ENCODE measurements around the gene RGS6.

RGS6 gene

DNA sequence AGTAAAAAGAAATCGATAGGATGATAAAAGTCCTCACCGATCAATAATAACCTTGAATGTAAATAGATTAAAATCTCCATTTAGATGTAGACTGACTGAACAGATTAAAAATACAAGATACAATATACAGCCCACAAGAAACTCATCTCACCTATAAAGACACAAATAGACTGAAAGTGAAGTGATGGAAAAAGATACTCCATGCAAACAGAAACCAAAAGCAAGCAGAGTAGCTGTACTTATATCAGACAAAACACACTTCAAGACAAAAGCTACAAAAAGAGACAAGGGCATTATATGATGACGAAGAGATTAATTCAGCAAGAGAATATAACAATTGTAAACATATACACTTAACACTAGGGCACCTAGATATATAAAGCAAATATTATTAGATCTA lies 444.8 kb downstream of the RGS6 start:
- Histone ChIP-seq H3K9ac (ENCODE audit: low read length) (no peak overlapping the region), H2BK5ac (ENCODE audit: low read depth, low read length, poor library complexity, severe bottlenecking) (no peak overlapping the region), H3K18ac (ENCODE audit: low read depth in 1 of 2, low read length in 2 of 2) (no peak overlapping the region), H4K8ac (ENCODE audit: low read length) (no peak overlapping the region), H3K27me3 (ENCODE audit: control insufficient read depth in 1 of 2, insufficient read depth in 1 of 2, low read length in 2 of 2) (no peaks in the 10 kb centered on the region), H3K4me2 (ENCODE audit: low read length, poor library complexity, severe bottlenecking) (no peak overlapping the region), H3K4ac (ENCODE audit: low read depth in 1 of 2, low read length in 2 of 2) (no peak overlapping the region), H3K27ac (ENCODE audit: low read length, poor library complexity, severe bottlenecking) (no peak overlapping the region), H2BK12ac (ENCODE audit: low read length in 2 of 2) (no peak overlapping the region), H3K4me3 (ENCODE audit: insufficient read depth in 1 of 2, low read depth in 1 of 2, low read length in 2 of 2) (no peak overlapping the region), H4K91ac (ENCODE audit: low read length) (no peak overlapping the region), H2BK15ac (ENCODE audit: low read depth, poor library complexity, severe bottlenecking) (no peak overlapping the region), H2BK120ac (ENCODE audit: low read depth, low read length) (no peak overlapping the region), H3K14ac (ENCODE audit: low read length in 2 of 2) (no peak overlapping the region), H3K23ac (ENCODE audit: low read length in 2 of 2) (no peak overlapping the region), H2AFZ (ENCODE audit: low read depth, low read length) (no peak overlapping the region), H3K4me1 (ENCODE audit: control insufficient read depth, insufficient read depth, low read depth, low read length) (no peaks in the 10 kb centered on the region), H3K9me3 (ENCODE audit: control insufficient read depth, low read length) (peaks cover 6% of the 10 kb centered on the region), H2AK5ac (ENCODE audit: low read length, severe bottlenecking) (no peak overlapping the region), H3K79me1 (replicated peaks; ENCODE audit: low read length, poor library complexity, severe bottlenecking) (no peaks in the 10 kb centered on the region), H3K36me3 (ENCODE audit: control insufficient read depth in 1 of 2, insufficient read depth in 2 of 2, low read depth in 1 of 2, low read length in 2 of 2) (no peaks in the 10 kb centered on the region)
- no peak for DNase-seq
- no CpG with 5 or more reads among the region's 3 CpGs for WGBS

DNA sequence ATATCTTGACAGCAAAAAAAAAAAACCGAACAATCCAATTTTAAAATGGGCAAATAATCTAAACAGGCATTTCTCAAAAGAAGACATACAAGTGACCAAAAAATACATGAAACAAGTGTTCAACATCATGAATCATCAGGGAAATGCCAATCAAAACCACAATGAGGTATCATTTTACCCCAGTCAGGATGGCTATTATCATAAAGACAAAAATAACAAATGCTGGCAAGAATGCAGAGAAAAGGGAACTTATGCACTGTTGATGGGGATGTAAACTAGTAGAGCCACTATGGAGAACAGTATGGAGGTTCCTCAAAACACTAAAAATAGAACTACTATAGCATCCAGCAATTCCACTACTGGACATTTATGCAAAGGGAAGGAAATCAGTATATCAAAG lies 448.2 kb downstream of the RGS6 start:
- H3K9me3 ChIP-seq (ENCODE audit: control insufficient read depth, low read length): peaks cover 6% of the 10 kb centered on the region
- no peaks in the 10 kb centered on the region for H3K79me1 ChIP-seq (replicated peaks; ENCODE audit: low read length, poor library complexity, severe bottlenecking)
- no peak overlapping the region for H2BK12ac ChIP-seq (ENCODE audit: low read length in 2 of 2)
- H3K9ac ChIP-seq (ENCODE audit: low read length): no peak overlapping the region
- H3K27me3 ChIP-seq (ENCODE audit: control insufficient read depth in 1 of 2, insufficient read depth in 1 of 2, low read length in 2 of 2): no peaks in the 10 kb centered on the region
- no peak overlapping the region for H2AFZ ChIP-seq (ENCODE audit: low read depth, low read length)
- H2BK5ac ChIP-seq (ENCODE audit: low read depth, low read length, poor library complexity, severe bottlenecking): no peak overlapping the region
- no peak overlapping the region for H3K23ac ChIP-seq (ENCODE audit: low read length in 2 of 2)
- no peak overlapping the region for H3K27ac ChIP-seq (ENCODE audit: low read length, poor library complexity, severe bottlenecking)
- WGBS: 85% methylated on average over 1 of the region's 1 CpG
- no peak for DNase-seq
- no peaks in the 10 kb centered on the region for H3K36me3 ChIP-seq (ENCODE audit: control insufficient read depth in 1 of 2, insufficient read depth in 2 of 2, low read depth in 1 of 2, low read length in 2 of 2)
- no peak overlapping the region for H2BK120ac ChIP-seq (ENCODE audit: low read depth, low read length)
- H3K4me1 ChIP-seq (ENCODE audit: control insufficient read depth, insufficient read depth, low read depth, low read length): no peaks in the 10 kb centered on the region
- H4K91ac ChIP-seq (ENCODE audit: low read length): no peak overlapping the region
- H3K14ac ChIP-seq (ENCODE audit: low read length in 2 of 2): no peak overlapping the region
- no peak overlapping the region for H3K4me3 ChIP-seq (ENCODE audit: insufficient read depth in 1 of 2, low read depth in 1 of 2, low read length in 2 of 2)
- H4K8ac ChIP-seq (ENCODE audit: low read length): no peak overlapping the region
- no peak overlapping the region for H3K4me2 ChIP-seq (ENCODE audit: low read length, poor library complexity, severe bottlenecking)
- no peak overlapping the region for H2AK5ac ChIP-seq (ENCODE audit: low read length, severe bottlenecking)
- H3K18ac ChIP-seq (ENCODE audit: low read depth in 1 of 2, low read length in 2 of 2): no peak overlapping the region
- no peak overlapping the region for H2BK15ac ChIP-seq (ENCODE audit: low read depth, poor library complexity, severe bottlenecking)
- no peak overlapping the region for H3K4ac ChIP-seq (ENCODE audit: low read depth in 1 of 2, low read length in 2 of 2)

DNA sequence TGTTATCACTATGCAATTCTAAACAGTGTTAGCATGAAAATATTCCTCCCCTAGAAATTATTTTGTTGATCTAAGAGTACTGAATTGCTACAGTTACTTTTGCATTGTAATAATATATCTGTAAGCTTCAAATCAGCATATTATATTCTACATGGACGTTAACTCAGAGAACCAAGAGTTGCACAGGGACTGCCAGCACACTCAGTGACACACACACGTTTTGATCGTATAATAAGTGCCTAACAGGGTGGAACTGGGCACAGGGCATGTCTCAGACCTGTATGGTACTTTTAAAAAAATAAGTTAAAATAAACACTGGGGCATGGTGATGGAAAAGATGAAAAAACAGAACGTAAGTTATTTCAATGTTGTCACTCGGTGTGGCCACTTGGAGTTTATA lies 451.6 kb downstream of the RGS6 start:
- Histone ChIP-seq H2BK12ac (ENCODE audit: low read length in 2 of 2) (no peak overlapping the region), H3K4me3 (ENCODE audit: insufficient read depth in 1 of 2, low read depth in 1 of 2, low read length in 2 of 2) (no peak overlapping the region), H3K18ac (ENCODE audit: low read depth in 1 of 2, low read length in 2 of 2) (no peak overlapping the region), H3K4me1 (ENCODE audit: control insufficient read depth, insufficient read depth, low read depth, low read length) (no peaks in the 10 kb centered on the region), H3K4ac (ENCODE audit: low read depth in 1 of 2, low read length in 2 of 2) (no peak overlapping the region), H3K27ac (ENCODE audit: low read length, poor library complexity, severe bottlenecking) (no peak overlapping the region), H3K4me2 (ENCODE audit: low read length, poor library complexity, severe bottlenecking) (no peak overlapping the region), H3K36me3 (ENCODE audit: control insufficient read depth in 1 of 2, insufficient read depth in 2 of 2, low read depth in 1 of 2, low read length in 2 of 2) (no peaks in the 10 kb centered on the region), H3K27me3 (ENCODE audit: control insufficient read depth in 1 of 2, insufficient read depth in 1 of 2, low read length in 2 of 2) (no peaks in the 10 kb centered on the region), H2AK5ac (ENCODE audit: low read length, severe bottlenecking) (no peak overlapping the region), H4K8ac (ENCODE audit: low read length) (no peak overlapping the region), H3K23ac (ENCODE audit: low read length in 2 of 2) (no peak overlapping the region), H2AFZ (ENCODE audit: low read depth, low read length) (no peak overlapping the region), H2BK5ac (ENCODE audit: low read depth, low read length, poor library complexity, severe bottlenecking) (no peak overlapping the region), H3K9ac (ENCODE audit: low read length) (no peak overlapping the region), H2BK120ac (ENCODE audit: low read depth, low read length) (no peak overlapping the region), H3K79me1 (replicated peaks; ENCODE audit: low read length, poor library complexity, severe bottlenecking) (no peaks in the 10 kb centered on the region), H2BK15ac (ENCODE audit: low read depth, poor library complexity, severe bottlenecking) (no peak overlapping the region), H3K14ac (ENCODE audit: low read length in 2 of 2) (no peak overlapping the region), H3K9me3 (ENCODE audit: control insufficient read depth, low read length) (peaks cover 3% of the 10 kb centered on the region), H4K91ac (ENCODE audit: low read length) (no peak overlapping the region)
- DNase-seq: no peak
- WGBS: 79% methylated on average over 5 of the region's 5 CpGs

DNA sequence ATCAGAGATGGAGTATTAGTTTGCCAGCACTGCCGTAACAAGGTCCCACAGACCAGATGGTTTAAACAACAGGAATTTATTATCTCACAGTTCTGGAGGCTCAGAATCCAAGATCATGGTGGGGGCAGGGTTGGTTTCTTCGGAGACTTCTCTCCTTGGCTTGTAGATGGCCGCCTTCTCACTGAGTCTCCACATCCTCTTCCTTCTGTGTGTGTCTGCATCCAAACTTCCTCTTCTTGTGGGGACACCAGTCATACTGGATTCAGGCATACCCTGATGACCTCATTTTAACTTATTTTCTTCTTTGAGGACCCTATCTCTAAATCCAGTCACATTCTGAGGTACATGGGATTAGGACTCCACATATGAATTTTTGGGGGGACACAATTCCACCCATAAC lies 455.5 kb downstream of the RGS6 start:
- Histone ChIP-seq H3K14ac (ENCODE audit: low read length in 2 of 2) (no peak overlapping the region), H3K36me3 (ENCODE audit: control insufficient read depth in 1 of 2, insufficient read depth in 2 of 2, low read depth in 1 of 2, low read length in 2 of 2) (no peaks in the 10 kb centered on the region), H3K4me2 (ENCODE audit: low read length, poor library complexity, severe bottlenecking) (no peak overlapping the region), H3K23ac (ENCODE audit: low read length in 2 of 2) (no peak overlapping the region), H4K8ac (ENCODE audit: low read length) (no peak overlapping the region), H3K27me3 (ENCODE audit: control insufficient read depth in 1 of 2, insufficient read depth in 1 of 2, low read length in 2 of 2) (no peaks in the 10 kb centered on the region), H3K4me1 (ENCODE audit: control insufficient read depth, insufficient read depth, low read depth, low read length) (no peaks in the 10 kb centered on the region), H2AK5ac (ENCODE audit: low read length, severe bottlenecking) (no peak overlapping the region), H3K9ac (ENCODE audit: low read length) (no peak overlapping the region), H3K9me3 (ENCODE audit: control insufficient read depth, low read length) (no peaks in the 10 kb centered on the region), H2BK120ac (ENCODE audit: low read depth, low read length) (no peak overlapping the region), H3K79me1 (replicated peaks; ENCODE audit: low read length, poor library complexity, severe bottlenecking) (no peaks in the 10 kb centered on the region), H2AFZ (ENCODE audit: low read depth, low read length) (no peak overlapping the region), H3K27ac (ENCODE audit: low read length, poor library complexity, severe bottlenecking) (no peak overlapping the region), H3K4me3 (ENCODE audit: insufficient read depth in 1 of 2, low read depth in 1 of 2, low read length in 2 of 2) (no peak overlapping the region), H3K18ac (ENCODE audit: low read depth in 1 of 2, low read length in 2 of 2) (no peak overlapping the region), H3K4ac (ENCODE audit: low read depth in 1 of 2, low read length in 2 of 2) (no peak overlapping the region), H2BK5ac (ENCODE audit: low read depth, low read length, poor library complexity, severe bottlenecking) (no peak overlapping the region), H4K91ac (ENCODE audit: low read length) (no peak overlapping the region), H2BK15ac (ENCODE audit: low read depth, poor library complexity, severe bottlenecking) (no peak overlapping the region), H2BK12ac (ENCODE audit: low read length in 2 of 2) (no peak overlapping the region)
- DNase-seq: no peak
- WGBS: 85% methylated on average over 2 of the region's 3 CpGs
